ENCODE data around the gene F10.

Gene F10

DNA sequence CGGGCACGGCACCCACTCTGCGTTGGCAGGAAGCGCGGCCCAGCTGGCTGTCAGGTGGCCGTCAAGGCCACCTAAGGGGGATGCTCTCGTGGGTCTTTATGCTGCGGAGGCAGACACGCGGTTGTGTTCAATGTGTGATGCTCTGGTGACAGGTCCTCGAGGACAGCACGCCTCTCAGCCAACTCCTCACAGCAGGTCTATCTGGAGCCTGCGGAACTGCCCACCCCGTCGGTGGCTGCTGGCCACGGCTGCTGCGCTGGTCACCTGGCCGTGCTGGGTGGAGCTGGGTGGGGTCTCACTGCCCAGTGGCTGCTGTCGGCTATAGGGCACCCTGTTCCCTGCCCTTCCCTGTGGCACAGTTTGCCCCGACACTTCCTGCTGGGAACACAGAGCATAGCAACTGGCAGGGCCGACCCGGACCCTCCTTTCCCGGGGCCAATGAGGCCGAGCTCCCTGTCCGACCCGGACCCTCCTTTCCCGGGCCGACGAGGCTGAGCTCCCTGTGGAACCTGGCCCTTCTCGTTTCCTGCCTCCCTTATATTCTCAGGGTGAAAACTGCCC lies 31.3 kb upstream of the F10 start:
- TF ChIP-seq, protein P1, sequence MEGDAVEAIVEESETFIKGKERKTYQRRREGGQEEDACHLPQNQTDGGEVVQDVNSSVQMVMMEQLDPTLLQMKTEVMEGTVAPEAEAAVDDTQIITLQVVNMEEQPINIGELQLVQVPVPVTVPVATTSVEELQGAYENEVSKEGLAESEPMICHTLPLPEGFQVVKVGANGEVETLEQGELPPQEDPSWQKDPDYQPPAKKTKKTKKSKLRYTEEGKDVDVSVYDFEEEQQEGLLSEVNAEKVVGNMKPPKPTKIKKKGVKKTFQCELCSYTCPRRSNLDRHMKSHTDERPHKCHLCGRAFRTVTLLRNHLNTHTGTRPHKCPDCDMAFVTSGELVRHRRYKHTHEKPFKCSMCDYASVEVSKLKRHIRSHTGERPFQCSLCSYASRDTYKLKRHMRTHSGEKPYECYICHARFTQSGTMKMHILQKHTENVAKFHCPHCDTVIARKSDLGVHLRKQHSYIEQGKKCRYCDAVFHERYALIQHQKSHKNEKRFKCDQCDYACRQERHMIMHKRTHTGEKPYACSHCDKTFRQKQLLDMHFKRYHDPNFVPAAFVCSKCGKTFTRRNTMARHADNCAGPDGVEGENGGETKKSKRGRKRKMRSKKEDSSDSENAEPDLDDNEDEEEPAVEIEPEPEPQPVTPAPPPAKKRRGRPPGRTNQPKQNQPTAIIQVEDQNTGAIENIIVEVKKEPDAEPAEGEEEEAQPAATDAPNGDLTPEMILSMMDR (IDR thresholded peaks at IDR 0.05; ENCODE audit: low read depth, low read length, missing control alignments) = no peak
- H3K4me3 ChIP-seq (ENCODE audit: low read depth, low read length) = no peak overlapping the region
- DNase-seq (ENCODE audit: low read depth) = no peak

DNA sequence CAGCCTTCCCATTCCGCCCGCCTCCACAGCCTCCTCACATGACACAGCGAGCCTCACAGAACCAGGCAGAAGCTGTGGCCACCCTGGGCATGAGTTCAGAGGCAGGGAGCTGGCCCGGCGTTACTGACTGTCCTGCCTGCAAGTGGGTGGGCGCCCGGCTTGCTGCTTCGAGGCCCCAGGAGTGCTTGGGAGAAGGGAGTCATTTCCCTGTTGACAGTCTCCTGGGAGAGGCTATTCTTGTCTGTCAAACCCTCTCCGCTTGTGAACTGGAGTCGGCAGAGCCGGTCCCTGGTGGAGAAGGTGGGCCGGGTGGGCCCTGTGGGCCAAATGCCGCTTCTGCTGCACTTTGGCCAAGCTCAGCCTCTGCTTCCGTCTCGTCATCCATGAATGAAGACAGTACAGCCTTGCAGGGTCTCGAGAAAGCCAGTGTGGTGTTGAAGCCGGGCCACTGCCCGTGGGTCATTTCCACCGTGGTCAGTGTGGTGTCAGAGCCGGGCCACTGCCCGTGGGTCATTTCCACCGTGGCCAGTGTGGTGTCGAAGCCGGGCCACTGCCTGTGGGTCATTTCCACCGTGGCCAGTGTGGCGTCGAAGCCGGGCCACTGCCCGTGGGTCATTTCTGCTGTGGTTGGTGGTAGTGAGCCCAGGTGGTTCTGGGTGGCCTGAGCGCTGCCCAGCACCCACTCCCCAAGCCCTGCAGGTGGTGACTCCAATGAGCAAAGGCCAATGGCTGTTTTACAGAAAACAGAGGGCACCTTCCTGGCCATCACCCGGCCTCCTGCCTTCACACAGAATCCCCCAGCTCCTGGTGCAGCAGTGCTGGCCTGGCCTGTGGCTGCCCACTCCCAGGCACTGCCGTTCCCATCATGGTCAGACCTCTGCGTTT lies 30.5 kb upstream of the F10 start:
- H3K4me3 ChIP-seq (ENCODE audit: low read depth, low read length) = no peak overlapping the region
- TF ChIP-seq, protein P1 (IDR thresholded peaks at IDR 0.05; ENCODE audit: low read depth, low read length, missing control alignments) = no peak
- DNase-seq (ENCODE audit: low read depth) = no peak

DNA sequence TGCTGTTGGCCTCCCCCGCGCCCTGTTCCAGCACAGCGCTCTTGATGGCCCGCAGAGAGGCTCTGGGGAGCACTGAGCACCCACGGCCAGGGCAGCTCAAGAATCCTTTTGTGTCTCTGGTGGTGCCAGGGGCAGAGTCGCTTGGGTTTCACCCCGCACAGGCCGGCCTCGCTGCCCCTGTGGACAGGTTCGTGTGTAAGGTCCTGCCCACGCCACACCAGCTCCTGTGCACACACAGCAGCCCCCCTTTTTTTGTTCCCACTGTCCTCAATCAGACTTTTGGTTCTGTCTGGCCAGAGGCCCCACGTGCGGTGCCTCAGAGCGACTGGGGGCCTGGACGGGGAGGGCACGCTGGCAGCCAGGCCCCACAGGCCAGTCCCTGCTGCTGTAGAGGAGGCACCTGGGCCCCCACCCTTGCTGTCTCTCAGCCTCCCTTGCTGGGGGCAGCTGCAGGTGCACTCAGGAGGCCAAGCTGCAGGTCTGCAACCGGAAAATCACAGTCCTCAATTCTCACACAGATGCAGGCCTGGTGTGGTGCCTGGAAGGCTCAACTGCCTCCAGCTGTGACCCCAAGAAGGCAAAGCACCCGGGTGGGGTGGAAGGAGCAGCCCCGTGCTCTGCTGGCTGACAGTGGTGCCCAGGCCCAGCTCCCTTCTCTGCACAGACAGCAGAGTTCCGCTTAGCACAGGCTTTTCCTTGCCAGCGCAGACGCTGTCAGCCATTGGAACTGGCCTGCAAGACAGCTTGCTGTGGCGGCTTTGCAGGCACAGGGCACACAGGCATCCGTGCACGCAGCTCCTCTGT lies 29.6 kb upstream of the F10 start:
- TF ChIP-seq, protein P1 (IDR thresholded peaks at IDR 0.05; ENCODE audit: low read depth, low read length, missing control alignments) = no peak
- no peak overlapping the region for H3K4me3 ChIP-seq (ENCODE audit: low read depth, low read length)
- DNase-seq (ENCODE audit: low read depth) = no peak

DNA sequence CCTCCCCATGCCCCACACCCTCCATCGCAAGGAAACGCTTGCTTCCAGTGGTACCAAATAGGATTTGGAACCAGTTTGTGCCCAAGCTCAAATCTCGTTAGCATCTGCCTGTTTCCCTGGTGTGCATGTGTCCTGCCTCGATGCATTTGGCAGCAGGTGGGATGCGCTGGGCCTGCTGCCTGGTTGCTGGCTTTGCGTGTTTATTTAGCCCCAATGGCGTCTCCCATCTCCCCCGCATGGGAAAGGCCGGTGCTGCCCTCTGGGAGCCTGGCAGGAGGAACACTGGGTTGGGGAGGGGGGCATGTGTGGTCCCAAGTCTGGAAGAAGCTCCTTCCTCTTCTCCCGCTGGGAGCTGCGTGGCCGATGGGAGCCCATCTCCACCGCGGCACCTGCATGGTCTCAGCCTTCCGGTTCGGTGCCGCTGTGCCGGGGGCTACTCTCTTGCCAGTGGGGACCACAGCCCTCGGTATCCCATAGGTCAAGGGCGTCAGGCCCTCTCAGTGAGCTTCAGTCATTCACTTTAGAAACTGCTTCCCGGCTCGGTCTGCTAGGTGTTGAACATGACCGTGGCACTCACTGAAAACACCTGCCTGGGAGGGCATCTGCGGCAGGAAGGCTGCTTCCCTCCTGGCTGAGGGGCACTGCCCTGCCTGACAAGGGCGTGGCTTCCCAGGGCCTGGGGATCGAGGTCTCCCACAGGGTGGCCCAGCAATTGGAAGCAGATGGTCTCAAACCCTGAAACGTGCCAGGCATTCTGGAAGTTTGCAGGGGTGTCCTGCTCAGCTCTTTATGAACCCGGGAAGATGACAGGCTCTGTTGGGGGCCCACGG lies 28.8 kb upstream of the F10 start:
- TF ChIP-seq, protein P1 (IDR thresholded peaks at IDR 0.05; ENCODE audit: low read depth, low read length, missing control alignments) = no peak
- H3K4me3 ChIP-seq (ENCODE audit: low read depth, low read length) = no peak overlapping the region
- no peak for DNase-seq (ENCODE audit: low read depth)

DNA sequence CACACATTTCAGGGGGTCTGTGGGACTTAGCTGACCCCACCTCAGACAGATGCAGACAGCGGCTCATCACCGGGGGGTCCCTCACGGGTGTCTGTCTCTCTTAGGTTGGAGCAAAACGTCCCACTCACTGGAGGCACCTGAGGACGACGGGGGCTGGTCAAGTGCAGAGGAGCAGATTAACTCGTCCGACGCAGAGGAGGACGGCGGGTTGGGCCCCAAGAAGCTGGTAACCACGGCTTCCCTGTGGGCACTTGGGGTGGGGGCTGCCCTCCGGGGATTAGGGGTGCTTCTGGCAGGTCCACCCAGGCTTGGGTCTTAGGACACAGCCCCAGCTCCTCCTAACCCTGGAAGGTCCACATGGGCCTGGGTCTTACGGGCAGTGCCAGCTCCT lies 28.2 kb upstream of the F10 start:
- no peak for DNase-seq (ENCODE audit: low read depth)
- TF ChIP-seq, protein P1 (IDR thresholded peaks at IDR 0.05; ENCODE audit: low read depth, low read length, missing control alignments) = no peak
- H3K4me3 ChIP-seq (ENCODE audit: low read depth, low read length) = no peak overlapping the region

Data from GM12864 (cell line).